VCaP (cell line): ENCODE data around the gene ZBTB20.

ENCODE experiments used
- H3K27ac ChIP-seq: fragments of 450-650 bp; 2 replicates; pipeline ENCODE4 v1.5.1; 2017
- CTCF ChIP-seq: fragments of 450-650 bp; conservative IDR thresholded peaks from 2 replicates; pipeline ENCODE4 v1.5.1; 2017; ENCODE audit warnings: mild to moderate bottlenecking, moderate library complexity

Gene ZBTB20

GRCh38 chr3:114460459-114460858 lies 686.6 kb downstream of the ZBTB20 start:
- TF ChIP-seq CTCF, result no peak
- peak overlapping the region; percentile 99; the same call in 1 of the 2 replicates for H3K27ac ChIP-seq

GRCh38 chr3:114456742-114457141 lies 690.3 kb downstream of the ZBTB20 start:
- TF ChIP-seq CTCF, result no peak
- H3K27ac ChIP-seq, result peak overlapping the region; percentile 99

GRCh38 chr3:114455432-114455831 lies 691.7 kb downstream of the ZBTB20 start:
- peak overlapping the region; percentile 99 for H3K27ac ChIP-seq
- TF ChIP-seq CTCF, result no peak

GRCh38 chr3:114454551-114455251 lies 692.4 kb downstream of the ZBTB20 start:
- peak overlapping the region; percentile 99 for H3K27ac ChIP-seq
- no peak for TF ChIP-seq CTCF

GRCh38 chr3:114453361-114453780 lies 693.7 kb downstream of the ZBTB20 start:
- TF ChIP-seq CTCF, result no peak
- peak overlapping the region; percentile 99 for H3K27ac ChIP-seq

- TF ChIP-seq CTCF, result no peak
- peak overlapping the region; percentile 99 for H3K27ac ChIP-seq
Observed at GRCh38 chr3:114452937-114453336, 694.2 kb downstream of the ZBTB20 start.

- H3K27ac ChIP-seq, result peak overlapping the region; percentile 99
- no peak for TF ChIP-seq CTCF
Observed at GRCh38 chr3:114452256-114452655, 694.8 kb downstream of the ZBTB20 start.
